Activated CD8-positive, alpha-beta memory T cell treated with anti-CD3 and anti-CD28 coated beads, Interleukin-2, amount 50 U/mL, for 48 hours (primary cell): Measurements from ENCODE around the gene ZG16B.

ENCODE experiments used
- DNase-seq: peaks from one replicate; pipeline ENCODE4 v3.0.0-alpha.2; 2020

The ZG16B gene

DNA sequence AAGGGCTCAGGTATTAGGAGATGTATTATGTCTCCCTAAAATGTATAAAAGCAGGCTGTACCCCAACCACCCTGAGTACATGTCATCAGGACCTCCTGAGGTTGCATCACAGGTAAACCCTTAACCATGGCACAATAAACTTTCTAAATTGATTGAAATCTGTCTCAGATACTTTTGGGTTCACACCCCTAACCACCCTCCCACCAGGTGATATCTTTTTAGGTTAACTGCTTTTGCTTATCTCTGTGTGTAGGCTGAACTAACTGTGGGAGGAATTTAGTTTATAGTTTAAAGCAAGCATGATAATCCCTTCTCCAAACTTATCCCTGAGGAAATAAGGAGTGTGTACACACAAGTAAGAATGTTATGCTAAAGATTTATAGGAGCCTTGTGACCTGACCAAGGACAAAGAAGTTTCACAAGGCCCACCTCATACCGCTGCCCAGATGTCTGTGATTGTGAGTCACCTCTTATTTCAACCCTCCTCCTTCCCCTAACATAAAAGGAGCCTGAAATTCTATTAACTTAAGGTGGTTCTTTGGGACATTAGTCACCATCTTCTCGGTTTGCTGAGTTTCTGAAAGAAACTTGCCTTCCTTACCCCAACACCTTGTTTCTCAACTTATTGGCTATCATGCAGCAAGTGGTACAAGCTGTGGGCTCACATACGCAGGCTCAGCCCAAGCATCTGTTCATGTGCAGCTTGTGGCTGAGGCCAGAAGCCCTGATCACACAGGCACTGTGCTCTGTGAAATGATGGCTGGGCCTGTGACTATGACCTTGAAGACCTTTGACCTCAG, 16.6 kb downstream of the ZG16B start:
- DNase-seq = peak; percentile 53

DNA sequence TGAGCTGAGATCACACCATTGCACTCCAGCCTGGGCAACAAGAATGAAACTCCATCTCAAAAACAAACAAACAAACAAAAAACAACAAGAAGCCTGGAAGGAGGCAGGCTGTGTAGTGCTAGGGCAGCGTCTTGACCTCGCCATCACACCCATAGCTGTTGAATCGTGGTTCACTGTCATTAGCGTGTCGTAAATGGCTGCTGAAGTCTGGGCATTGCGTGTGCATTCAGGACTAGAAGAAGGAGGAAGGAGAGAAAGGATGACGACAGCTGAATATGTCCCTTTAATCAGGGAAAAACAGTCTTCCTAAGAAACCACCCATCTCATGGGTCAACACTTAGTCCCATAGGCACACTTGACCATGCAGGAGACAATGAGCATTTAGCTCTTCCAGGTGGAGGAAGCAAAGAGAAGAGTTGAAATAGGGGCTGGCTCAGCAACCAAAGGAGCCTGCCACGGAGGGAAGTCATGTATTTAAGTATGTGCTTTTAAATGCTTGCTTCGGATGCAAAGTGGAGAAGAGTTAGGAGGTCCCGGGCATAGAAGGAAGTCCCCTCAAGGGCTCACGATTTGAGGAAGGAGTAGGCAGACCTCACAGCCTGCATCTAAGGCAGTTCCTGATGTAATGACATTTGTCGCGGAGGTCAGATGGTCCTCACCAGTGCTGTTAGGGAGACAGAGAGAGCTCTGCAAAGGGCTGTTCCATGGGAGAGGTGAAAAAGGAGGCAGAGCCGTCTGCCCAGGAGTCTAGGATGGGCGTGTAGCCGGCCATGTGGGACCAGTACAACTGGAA, 19.0 kb downstream of the ZG16B start:
- DNase-seq = no peak

GRCh38 chr16:2852003-2852730, 22.1 kb downstream of the ZG16B start:
- no peak for DNase-seq

DNA sequence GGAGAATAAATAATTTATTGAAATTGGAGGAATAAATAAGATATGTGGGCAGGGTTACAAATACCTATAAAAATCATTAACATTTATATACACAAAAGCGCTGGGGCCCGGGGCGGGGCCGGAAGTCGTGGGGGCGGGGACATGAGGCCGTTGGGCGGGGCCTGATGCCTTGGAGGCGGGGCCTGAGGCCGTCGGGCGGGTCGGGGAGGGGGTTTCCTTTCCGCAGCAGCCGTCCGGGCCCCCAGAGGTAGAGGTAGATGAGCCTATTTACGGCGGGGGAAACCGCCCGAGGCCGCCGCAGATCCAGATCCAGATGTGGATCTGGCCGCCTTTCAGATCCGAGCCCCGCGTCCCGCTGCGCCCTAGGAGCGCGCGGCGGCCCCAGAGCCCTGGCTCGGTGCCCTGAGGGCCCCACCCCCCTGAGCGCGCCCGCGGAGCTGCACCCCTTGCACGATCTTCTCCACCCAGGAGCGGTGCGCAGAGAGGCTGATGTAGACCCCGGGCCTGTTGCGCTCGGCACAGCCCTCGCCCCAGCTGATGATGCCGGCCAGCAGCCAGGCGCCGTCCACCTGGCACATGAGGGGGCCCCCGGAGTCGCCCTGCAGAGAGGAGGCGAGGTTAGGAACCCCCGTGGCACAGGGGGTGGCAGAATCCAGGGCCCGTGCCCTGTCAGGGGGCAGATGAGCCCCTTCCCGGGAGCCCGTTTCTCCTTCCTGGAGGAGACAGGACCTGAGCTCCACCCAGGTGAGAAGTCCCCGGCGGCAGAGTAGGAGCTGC, 22.8 kb downstream of the ZG16B start:
- no peak for DNase-seq

- DNase-seq = peak; percentile 48
Observed at GRCh38 chr16:2853531-2854073, 23.5 kb downstream of the ZG16B start.

GRCh38 chr16:2854700-2855309, 24.7 kb downstream of the ZG16B start:
- DNase-seq = peak; percentile 69

- DNase-seq = no peak
Observed at GRCh38 chr16:2855536-2855935, 25.4 kb downstream of the ZG16B start.

DNA sequence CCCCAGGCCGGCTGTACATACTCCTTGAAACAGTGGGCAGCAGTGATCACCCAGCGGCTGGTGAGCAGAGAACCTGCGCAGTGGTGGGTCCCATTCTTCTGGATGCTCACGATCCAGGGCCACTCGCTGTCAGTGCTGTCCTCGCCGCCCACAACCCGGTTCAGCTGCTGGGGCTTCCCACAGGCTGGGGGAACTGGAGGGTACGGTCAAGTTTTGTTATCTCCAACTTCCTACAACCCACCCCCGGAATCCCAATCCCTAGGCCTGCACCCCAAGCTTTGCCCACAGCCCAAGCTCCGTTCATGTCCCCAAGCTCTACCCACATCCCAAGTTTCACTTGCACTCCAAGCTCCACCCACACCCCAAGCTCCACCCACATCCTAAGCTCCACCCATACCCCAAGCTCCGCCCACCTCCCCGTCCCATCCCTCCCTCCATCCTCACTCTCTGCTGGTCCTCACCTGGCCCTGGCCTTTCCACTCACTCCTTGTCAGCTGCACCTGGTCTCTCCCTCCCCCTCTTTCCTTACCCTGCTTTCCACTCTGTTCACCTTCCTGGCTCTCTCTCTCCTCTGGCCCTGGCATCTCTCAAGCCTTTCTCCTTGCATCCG, 26.1 kb downstream of the ZG16B start:
- peak; percentile 62 for DNase-seq

DNA sequence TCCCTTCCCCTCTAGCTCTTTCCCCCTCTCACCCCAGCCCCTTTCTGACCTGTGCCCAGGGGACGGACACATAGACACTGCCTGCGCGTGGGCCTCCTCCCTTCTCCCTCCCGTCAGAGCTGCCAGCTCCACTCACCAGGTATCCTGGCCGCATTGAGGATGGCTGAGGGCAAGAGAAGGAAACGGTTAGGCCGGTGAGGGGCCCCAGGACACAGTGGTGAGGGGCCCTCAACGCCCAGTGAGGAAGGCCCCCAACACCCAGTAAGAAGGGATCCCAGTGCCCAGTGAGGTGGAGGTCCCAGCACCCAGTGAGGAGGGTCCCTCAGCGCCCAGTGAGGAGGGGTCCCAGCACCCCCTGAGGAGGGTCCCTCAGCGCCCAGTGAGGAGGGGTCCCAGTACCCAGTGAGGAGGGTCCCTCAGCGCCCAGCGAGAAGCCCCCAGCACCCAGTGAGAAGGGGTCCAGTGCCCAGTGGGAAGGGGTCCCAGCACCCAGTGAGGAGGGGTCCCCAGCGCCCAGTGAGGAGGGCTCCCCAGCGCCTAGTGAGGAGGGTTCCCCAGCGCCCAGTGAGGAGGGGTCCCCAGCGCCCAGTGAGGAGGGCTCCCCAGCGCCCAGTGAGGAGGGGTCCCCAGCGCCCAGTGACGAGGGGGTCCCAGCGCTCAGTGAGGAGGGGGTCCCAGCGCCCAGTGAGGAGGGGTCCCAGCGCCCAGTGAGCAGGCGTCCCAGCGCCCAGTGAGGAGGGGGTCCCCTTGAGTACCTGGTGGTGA, 26.8 kb downstream of the ZG16B start:
- no peak for DNase-seq

DNA sequence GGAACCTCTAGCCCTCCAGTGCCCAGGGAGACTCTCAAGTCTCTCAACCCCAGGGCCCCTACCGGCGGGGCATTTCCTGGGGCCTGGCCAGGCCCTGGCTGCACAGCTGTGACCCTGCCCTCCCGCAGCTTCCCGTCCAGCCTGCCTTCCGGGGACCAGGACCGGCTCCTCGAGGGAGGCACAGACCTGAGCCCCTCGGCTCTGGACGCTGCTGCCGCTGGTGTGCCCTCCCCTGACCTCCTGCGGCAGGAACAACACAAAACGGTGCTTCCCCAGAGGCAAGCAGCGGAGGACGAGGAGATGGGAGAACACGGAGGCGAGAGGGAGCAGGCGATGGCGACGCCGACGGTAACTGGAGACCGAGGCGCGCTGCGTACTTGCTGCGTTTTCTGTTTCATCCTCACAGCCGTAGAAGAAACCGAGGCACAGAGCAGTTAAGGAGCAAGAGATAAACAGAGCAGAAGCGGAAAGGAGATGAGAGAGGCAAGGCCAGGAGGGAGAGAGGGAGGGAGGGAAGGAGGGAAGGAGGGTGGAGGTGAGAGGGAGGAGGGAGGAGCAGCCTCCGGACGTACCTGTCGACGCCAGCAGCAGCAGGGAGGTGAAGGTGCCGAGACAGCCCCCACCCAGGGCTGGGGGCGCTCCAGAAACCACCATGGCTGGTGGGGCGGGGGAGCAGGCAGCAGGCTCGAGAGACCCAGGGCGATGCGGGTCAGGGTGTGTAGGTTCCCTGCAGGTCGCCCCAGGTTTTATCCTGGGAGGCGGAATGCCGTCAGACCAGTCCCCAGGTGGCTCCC, 27.5 kb downstream of the ZG16B start, which contains the start of gene PRSS22:
PRSS22 (minus strand) TSS at position 720 of the 794 bp plus-strand sequence; CDS start at position 654, 66 bp downstream.
- DNase-seq = peak; percentile 56

DNA sequence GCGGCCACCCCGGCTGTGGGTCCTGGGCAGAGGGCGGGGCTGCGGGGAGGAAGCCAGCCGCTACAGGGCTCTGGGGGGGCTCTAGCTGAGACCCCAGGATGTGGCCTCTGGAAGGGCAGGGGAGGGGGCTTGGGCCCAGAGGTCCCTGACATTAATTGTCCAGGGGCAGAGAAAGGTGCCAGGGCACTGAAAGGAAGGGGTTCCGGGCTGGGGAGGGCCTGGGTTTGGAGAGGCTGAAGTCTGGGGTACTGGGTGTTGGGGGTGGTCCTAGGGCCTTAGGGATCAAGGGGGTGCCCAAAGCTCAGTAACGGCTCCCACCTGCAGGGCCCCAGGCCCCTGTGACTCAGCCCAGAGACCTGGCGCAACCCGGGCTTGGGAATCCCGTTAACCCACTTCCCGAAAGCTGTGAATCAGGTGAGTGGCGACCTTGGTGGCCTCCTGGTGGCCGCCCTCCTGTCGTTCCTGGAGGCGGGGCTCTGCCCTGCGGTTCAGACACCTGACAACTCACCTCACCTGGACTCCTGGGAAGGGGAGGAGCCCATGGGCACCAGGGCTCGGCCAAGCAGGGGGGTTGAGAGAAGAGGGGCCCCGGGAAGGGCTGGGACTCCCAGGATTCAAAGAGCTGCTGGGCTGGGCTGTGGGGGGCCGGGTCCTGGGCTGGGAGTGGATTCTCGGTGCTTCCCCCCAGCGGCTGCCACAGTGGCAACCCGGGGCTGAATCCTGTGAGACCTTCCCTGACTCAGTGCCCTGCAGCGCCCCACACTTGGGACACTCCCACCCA, 28.3 kb downstream of the ZG16B start:
- DNase-seq = peak; percentile 53

DNA sequence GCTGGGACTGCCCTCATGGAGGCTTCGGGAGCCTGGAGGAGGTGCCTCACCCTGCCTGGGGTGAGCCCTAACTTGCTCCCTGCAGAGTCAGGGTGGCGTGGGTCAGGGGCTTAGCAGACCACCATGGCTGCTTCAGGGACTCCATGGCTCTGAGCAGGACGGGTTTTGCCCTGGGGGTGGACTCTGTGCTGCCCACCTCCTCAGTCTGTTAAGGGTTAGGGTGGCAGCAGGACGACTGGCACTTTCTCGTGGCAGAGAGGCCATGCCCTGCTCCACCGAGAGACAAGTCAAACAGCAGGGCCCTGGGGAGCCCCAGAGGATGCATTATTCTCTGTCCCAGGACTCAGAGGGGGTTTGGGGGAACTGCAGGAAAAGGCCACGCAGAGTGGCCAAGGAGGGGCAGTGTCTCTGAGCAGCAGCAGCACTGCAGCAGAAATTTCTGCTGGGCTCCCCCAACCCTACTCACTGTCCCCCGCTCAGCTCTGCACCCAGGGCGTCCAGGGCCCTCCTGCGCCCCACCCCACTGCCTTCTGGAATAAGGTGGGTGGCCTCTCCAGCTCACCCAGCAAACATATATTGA, 29.7 kb downstream of the ZG16B start:
- peak; percentile 46 for DNase-seq

DNA sequence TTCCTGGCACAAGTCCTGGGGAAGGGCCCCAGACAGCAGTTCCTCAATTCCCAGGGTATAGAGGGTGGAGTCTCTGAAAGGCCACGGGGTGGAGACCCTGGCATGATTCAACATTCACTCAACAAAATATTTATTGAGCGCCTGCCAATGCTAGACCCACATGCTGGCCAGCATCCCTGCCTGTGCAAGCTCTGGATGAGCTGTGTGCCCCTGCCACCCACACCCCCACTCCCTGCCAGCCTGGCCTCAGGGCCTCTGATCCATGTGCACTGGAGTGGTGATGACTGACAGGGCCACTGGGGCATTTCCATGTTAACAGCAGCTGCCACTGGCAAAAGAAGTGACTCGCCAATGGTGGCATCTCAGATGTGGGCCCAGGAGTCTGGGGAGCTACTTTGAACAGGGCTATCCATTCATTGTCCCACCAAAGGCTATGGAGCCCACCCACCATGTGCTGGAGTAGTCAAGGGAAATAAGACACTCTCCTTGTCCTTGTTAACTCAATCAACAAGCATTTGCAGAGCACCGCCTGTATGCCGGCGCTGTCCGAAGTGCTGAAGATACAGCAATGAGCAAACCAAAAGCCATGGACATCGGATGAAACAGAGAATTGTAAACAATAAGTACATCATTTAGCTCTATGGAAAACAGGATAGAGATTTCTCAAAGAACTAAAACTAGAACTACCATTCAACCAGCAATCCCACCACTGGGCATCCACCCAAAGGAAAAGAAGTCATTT, 30.9 kb downstream of the ZG16B start:
- peak; percentile 51 for DNase-seq

DNA sequence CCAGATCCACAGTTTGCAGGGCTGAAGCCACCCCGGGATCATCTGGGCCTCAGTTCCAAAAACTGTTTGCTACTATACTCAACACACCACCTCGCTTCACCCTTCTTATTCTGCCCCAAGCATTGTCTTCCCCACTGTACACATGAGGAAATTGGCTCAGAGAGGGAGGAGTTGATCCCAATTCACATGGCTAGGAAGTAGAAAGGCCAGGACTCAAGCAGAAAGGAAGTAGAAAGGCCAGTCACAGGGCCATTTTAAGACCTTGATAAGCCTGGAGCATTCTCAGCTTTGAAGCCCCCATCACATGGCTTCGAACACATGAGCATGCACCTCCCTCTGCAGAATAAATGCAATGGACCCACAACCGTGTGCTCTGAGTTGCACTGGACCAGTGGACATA, 35.5 kb downstream of the ZG16B start:
- no peak for DNase-seq

GRCh38 chr16:2866431-2866830, 36.3 kb downstream of the ZG16B start:
- DNase-seq = no peak

GRCh38 chr16:2867661-2867986, 37.5 kb downstream of the ZG16B start:
- no peak for DNase-seq

- DNase-seq = peak; percentile 98
Observed at GRCh38 chr16:2867987-2868789, 38.1 kb downstream of the ZG16B start.
